Panc1 (cell line): ENCODE data around the gene DUSP1. TPM values are rescaled to one million over a fixed set of nuclear protein-coding genes. Genes with fewer than 3 reads are reported as not detected.

Source experiments
- ATAC-seq: fragments of 200-7000 bp; cut with Tn5 transposase; 2 replicates; pipeline ENCODE4 v1.9.1; 2020; ENCODE audit warnings: mild to moderate bottlenecking, moderate library complexity
- BruUV-seq: library from RNA; stranded (reverse); fragments of 400-500 nt; replicated peaks from 2 replicates; lab custom pipeline; 2021; lab: Mats Ljungman, UMichigan
- CTCF ChIA-PET: fragments of 300-600 bp; sonication (Branson Sonifier 250); formaldehyde crosslinking; loops from one replicate; lab custom pipeline; 2022; ENCODE audit warnings: antibody characterized with exemption; lab: Charles Lee
- POLR2A ChIA-PET: fragments of 300-600 bp; sonication (Branson Sonifier 250); formaldehyde crosslinking; loops from one replicate; lab custom pipeline; 2022; ENCODE audit warnings: antibody characterized with exemption; lab: Charles Lee
- DNase-seq: peaks from one replicate; pipeline ENCODE4 v3.0.0-alpha.2; 2010; ENCODE audit warnings: low read depth, low spot score
- H3K27ac ChIP-seq: 2 replicates; pipeline ENCODE4 v1.5.1; 2011; ENCODE audit warnings: mild to moderate bottlenecking, low read length, inconsistent platforms
- H3K27me3 ChIP-seq: fragments of 200-500 bp; sonication (Bioruptor generic); 2 replicates; pipeline ENCODE4 v1.6.0; 2014; ENCODE audit warnings: low read length, inconsistent platforms; ENCODE audit not compliant: control insufficient read depth, insufficient read depth
- H3K36me3 ChIP-seq: fragments of 200-500 bp; sonication (Bioruptor generic); 2 replicates; pipeline ENCODE4 v1.5.1; 2014; ENCODE audit warnings: inconsistent platforms, mild to moderate bottlenecking, low read length, moderate library complexity; ENCODE audit not compliant: control insufficient read depth, insufficient read depth
- H3K4me1 ChIP-seq: 2 replicates; pipeline ENCODE4 v1.5.1; 2011; ENCODE audit warnings: inconsistent platforms, mild to moderate bottlenecking, low read length, moderate library complexity; ENCODE audit not compliant: control insufficient read depth, insufficient read depth
- H3K4me3 ChIP-seq, 2 experiments: 2 replicates each; pipeline ENCODE4 v1.5.1; 2011 to 2012; ENCODE audit warnings: low read depth in 2 of 2, low read length in 2 of 2, mild to moderate bottlenecking in 2 of 2, inconsistent platforms in 1 of 2, moderate library complexity in 1 of 2
- H3K9me3 ChIP-seq: fragments of 200-500 bp; sonication (Bioruptor generic); 2 replicates; pipeline ENCODE4 v1.5.1; 2014; ENCODE audit warnings: low read depth, mild to moderate bottlenecking, inconsistent platforms, low read length, moderate library complexity; ENCODE audit not compliant: control insufficient read depth, insufficient read depth
- CTCF ChIP-seq: fragments of 450-650 bp; IDR thresholded peaks from 2 replicates; pipeline ENCODE4 v1.5.1; 2017; ENCODE audit warnings: mild to moderate bottlenecking
- POLR2AphosphoS5 ChIP-seq: IDR thresholded peaks from 2 replicates; pipeline ENCODE4 v1.6.1; 2012; ENCODE audit warnings: mild to moderate bottlenecking, low read depth, low read length, moderate library complexity
- REST ChIP-seq, 2 experiments: IDR thresholded peaks; 2 replicates each; pipeline ENCODE4 v1.6.1; 2011 to 2012; ENCODE audit warnings: low read depth in 2 of 2, control low read depth in 1 of 2, low read length in 1 of 2, mild to moderate bottlenecking in 1 of 2, moderate library complexity in 1 of 2; ENCODE audit not compliant: insufficient read depth in 1 of 2
- SIN3A ChIP-seq: IDR thresholded peaks from 2 replicates; pipeline ENCODE4 v1.6.1; 2012; ENCODE audit warnings: low read depth, mild to moderate bottlenecking, low read length, moderate library complexity, borderline replicate concordance; ENCODE audit not compliant: insufficient read depth
- TCF7L2 ChIP-seq: IDR thresholded peaks from 2 replicates; pipeline ENCODE4 v1.6.1; 2011; ENCODE audit warnings: mild to moderate bottlenecking, low read depth, low read length, inconsistent platforms
- in situ Hi-C: cut with HindIII; loops from 2 replicates; pipeline ENCODE4 v1.10.0; 2016; ENCODE audit warnings: low sequenced_read_pairs, low pct_unique_long_range_greater_than_20kb
- intact Hi-C: fragments of 100-400 bp; cut with micrococcal nuclease; formaldehyde crosslinking; loops from one replicate; pipeline ENCODE4 v1.10.0; 2022; ENCODE audit not compliant: unreplicated experiment
- total RNA-seq: library from RNA; stranded (reverse); gene quantifications from one replicate; pipeline ENCODE4 v1.2.1, GENCODE V29; 2021; ENCODE audit not compliant: unreplicated experiment

Gene DUSP1
- total RNA-seq, 1 experiment from 2014 or later, result 79.9 TPM

GRCh38 chr5:172819569-172819968 lies 48.6 kb upstream of the DUSP1 start:
- Histone ChIP-seq H3K4me3 (no peak overlapping the region), H3K27me3 (no peaks in the 10 kb centered on the region), H3K9me3 (no peaks in the 10 kb centered on the region), H3K36me3 (no peaks in the 10 kb centered on the region), H3K4me1 (peaks cover 14% of the 10 kb centered on the region), H3K27ac (peak overlapping the region; percentile 55)
- DNase-seq (no peak), ATAC-seq (no peak)
- POLR2A ChIA-PET, result no interaction called here
- intact Hi-C loops (no loop called here), in situ Hi-C loops (no loop called here)
- CTCF ChIA-PET, result no interaction called here
- TF ChIP-seq REST (IDR thresholded peaks at IDR 0.05; ENCODE audit: insufficient read depth in 1 of 2, low read depth in 2 of 2, low read length in 1 of 2) (no peak), TCF7L2 (no peak), SIN3A (no peak), CTCF (no peak), POLR2AphosphoS5 (no peak)
- BruUV-seq, result no TSS peak

GRCh38 chr5:172818081-172818480 lies 47.1 kb upstream of the DUSP1 start:
- H3K27me3 ChIP-seq, result no peaks in the 10 kb centered on the region
- no peak overlapping the region for H3K4me3 ChIP-seq
- peaks cover 14% of the 10 kb centered on the region for H3K4me1 ChIP-seq
- ChIA-PET CTCF (no interaction called here), POLR2A (no interaction called here)
- ATAC-seq, result 0 out of 2 replicates have a peak, but pooled peaks have one; percentile 11
- intact Hi-C loops (no loop called here), in situ Hi-C loops (no loop called here)
- H3K9me3 ChIP-seq, result no peaks in the 10 kb centered on the region
- H3K27ac ChIP-seq, result peak overlapping the region; percentile 3; the same call in 1 of the 2 replicates
- TF ChIP-seq CTCF, result no peak
- TF ChIP-seq SIN3A, result no peak
- no peak for TF ChIP-seq REST (IDR thresholded peaks at IDR 0.05; ENCODE audit: insufficient read depth in 1 of 2, low read depth in 2 of 2, low read length in 1 of 2)
- no peak for TF ChIP-seq TCF7L2
- no peak for TF ChIP-seq POLR2AphosphoS5
- DNase-seq, result no peak
- no peaks in the 10 kb centered on the region for H3K36me3 ChIP-seq
- no TSS peak for BruUV-seq
